GM18868 (cell line): ENCODE results near the gene CIDEB.
"Not testable (repeated sequence)": the region's sequence is repeated elsewhere in the genome, so short reads cannot be mapped to it uniquely, and the experiment has no call there.

Source experiments
- ATAC-seq: cut with Tn5 transposase; IDR thresholded peaks from one replicate; pipeline ENCODE4 v1.9.1; 2021; ENCODE audit warnings: mild to moderate bottlenecking, moderate library complexity; ENCODE audit not compliant: unreplicated experiment

The CIDEB gene

GRCh38 chr14:24307575-24308341 lies at the start of gene CIDEB:
Gene CIDEB (minus strand): TSS chr14:24307977. CDS start chr14:24307858, 119 bp downstream.
- ATAC-seq = no peak

- ATAC-seq = no peak
Measured at GRCh38 chr14:24356208-24356607, 48.4 kb upstream of the CIDEB start.

GRCh38 chr14:24355009-24355408 lies 47.2 kb upstream of the CIDEB start:
- ATAC-seq = no peak

DNA sequence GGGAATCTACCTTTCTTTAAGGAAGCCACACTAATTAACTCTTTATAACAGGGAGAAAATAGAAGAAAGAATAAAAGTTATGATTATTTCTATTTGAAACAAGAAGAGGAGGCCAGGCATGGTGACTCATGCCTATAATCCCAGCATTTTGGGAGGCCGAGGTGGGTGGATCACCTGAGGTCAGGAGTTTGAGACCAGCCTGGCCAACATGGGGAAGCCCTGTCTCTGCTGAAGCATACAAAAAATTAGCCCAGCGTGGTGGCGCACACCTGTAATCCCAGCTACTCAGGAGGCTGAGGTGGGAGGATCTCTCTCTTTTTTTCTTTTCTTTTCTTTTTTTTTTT lies 46.7 kb upstream of the CIDEB start:
- not testable (repeated sequence) for ATAC-seq

DNA sequence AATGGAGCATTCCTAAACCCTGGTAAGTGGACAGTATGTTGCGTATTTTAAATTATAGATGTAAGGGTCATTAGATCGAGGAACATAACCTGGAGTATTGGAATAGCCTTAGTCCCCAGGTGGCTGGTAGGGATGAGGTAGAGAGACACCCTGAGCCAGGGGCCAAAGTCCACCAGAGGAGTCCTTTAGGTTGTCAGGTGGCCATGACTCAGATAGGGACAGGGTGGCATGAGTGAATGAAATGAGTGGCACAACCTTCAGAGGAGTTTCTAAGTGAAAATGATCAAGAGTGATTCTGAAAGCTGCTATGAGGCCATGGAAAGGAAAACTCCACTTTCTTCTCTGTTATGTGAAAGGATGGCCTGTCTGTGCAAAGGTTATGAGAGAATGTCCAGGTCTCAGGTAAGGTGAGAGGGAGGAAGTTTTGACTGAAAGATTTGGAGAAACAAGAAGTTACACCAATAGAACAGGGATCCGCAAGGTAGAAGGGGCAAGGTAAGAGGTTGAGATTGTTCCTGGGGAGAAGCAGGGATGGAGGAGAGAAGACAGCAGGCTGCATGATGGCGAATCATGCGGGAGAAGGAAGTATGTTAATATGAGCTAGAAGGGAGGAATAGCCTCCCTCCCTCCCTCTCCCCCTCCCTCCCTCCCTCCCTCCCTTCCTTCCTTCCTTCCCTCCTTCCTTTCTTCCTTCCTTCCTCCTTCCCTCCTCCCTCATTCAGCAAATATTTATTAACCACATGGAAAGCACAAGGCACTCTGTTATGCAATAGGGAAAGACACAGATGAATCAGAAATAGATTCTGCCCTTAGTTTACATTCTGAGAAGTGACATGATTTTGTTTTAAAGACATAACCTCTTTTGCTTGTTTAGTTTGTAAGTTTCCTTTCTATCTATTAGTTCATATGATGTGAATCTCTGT lies 46.0 kb upstream of the CIDEB start:
- ATAC-seq = no peak

GRCh38 chr14:24351517-24351916 lies 43.7 kb upstream of the CIDEB start:
- ATAC-seq = no peak

DNA sequence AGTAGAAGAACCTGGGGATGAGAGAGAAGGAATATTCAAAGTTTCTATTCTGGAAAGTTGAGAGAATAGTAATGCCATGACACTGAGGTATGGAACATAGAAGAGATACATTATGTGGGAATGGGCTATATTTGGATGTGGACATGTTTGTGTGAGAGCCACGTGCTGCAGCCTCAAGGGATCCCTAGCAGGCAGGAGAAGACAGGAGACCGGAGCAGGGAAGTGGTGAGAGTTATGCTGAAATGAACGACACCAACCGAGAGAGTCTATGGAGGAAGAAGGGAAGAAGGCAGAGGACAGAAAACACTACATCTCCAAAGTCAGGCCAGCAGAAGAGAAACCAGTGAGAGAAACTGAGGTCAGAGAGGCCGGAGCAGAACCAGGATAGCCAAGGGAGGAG lies 42.0 kb upstream of the CIDEB start:
- ATAC-seq = no peak

GRCh38 chr14:24348186-24348585 lies 40.4 kb upstream of the CIDEB start:
- no peak for ATAC-seq

- ATAC-seq = no peak
Measured at GRCh38 chr14:24347134-24347533, 39.4 kb upstream of the CIDEB start.

GRCh38 chr14:24343795-24344660 lies 36.3 kb upstream of the CIDEB start:
- ATAC-seq = no peak

- no peak for ATAC-seq
Measured at GRCh38 chr14:24342889-24343288, 35.1 kb upstream of the CIDEB start.

DNA sequence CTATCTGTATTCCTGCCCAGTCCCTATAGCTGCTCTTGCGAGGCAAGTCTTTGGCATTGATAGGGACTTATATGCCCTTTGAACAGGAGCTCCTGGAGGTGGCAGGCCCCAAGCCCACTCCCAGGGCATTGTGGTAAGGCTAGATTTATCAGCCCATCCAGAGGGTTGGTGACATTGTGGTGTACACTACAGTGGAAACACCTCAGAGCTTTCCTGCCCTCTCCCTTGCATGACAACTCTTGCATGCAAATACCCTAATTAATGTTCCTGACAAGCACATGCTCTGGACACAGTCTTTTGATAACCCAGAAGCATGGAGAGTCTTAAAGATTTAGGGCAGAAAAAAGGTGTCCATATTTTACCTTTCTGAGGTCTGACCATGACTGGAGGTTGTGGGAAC lies 32.8 kb upstream of the CIDEB start:
- no peak for ATAC-seq

GRCh38 chr14:24339284-24340151 lies 31.7 kb upstream of the CIDEB start, which contains the start of gene RIPK3:
Gene RIPK3 (minus strand): TSS chr14:24339991. CDS start chr14:24339826, 165 bp downstream.
- peak; percentile 95 for ATAC-seq

DNA sequence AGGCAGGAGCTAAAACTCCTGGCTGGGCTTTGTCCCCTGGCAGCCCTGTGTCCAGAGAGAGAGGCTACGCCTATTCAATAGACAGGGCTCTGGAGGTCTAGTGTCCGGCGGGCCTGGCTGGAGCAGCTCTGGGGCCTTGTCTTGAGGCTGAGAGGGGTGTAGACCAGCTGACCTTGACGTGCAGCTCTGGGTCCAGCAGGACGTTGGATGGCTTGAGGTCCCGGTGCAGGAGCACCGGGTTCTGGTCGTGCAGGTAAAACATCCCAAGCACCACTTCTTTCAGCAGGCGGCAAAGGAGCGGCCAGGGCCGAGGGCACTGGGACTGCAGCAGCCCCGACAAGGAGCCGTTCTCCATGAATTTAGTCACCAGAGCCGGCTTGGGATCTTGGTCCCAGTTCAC lies 31.1 kb upstream of the CIDEB start:
- ATAC-seq = no peak

GRCh38 chr14:24337824-24338175 lies 30.0 kb upstream of the CIDEB start:
- ATAC-seq = no peak

DNA sequence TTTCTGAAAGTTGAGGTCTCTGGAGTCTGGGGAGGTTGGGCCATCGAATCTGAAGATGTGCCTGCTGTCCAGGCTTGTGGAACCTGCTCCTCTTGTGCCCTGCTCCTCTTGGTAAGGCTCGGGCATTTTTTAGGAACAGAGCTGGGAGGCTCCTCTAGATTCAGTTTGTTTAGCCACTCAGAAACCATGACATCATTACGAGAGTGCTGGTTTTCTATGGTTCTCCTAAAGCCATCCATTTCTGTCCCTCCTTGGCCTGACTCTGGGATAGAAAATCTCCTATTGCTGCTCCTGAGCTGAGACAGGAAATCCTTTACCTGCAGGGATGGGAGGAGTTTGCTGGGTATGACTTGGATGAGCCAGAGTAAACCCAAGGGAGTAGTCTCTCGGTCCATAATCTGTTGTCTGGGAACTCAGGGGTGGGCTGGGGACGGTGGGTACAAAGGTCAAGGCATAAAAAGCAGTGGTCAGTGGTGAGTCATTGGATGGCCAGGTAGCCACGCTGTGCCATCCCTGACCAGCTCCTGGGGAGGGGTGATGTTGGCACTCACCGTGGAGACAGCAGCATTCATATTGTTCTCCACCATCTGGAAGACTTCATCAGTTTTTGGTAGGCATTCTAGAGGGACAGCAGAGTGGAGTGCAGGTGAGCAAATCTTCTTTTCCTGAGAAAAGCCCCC lies 29.5 kb upstream of the CIDEB start:
- no peak for ATAC-seq

GRCh38 chr14:24335461-24336171 lies 27.8 kb upstream of the CIDEB start:
- no peak for ATAC-seq

GRCh38 chr14:24334431-24335291 lies 26.9 kb upstream of the CIDEB start, which contains the start of gene ADCY4:
Gene ADCY4 (minus strand): TSS chr14:24335071. CDS start chr14:24334652, 419 bp downstream.
- ATAC-seq = no peak
